Caco-2 (cell line): ENCODE data around the gene TEAD2. TPM values are rescaled to one million over a fixed set of nuclear protein-coding genes. Genes with fewer than 3 reads are reported as not detected.

Source experiments
- BruUV-seq: library from RNA; stranded (reverse); fragments of 400-500 nt; replicated peaks from 2 replicates; lab custom pipeline; 2021; lab: Mats Ljungman, UMichigan
- CTCF ChIA-PET: fragments of 300-600 bp; sonication (Branson Sonifier 250); formaldehyde crosslinking; loops from one replicate; lab custom pipeline; 2022; ENCODE audit warnings: antibody characterized with exemption; lab: Charles Lee
- POLR2A ChIA-PET: fragments of 300-600 bp; sonication (Branson Sonifier 250); formaldehyde crosslinking; loops from one replicate; lab custom pipeline; 2022; ENCODE audit warnings: antibody characterized with exemption; lab: Charles Lee
- DNase-seq, 2 experiments: peaks; one replicate each; pipeline versions ENCODE4 v3.0.0 to v3.0.0-alpha.2; 2020 to 2022
- H3K27me3 ChIP-seq: replicated peaks from 2 replicates; pipeline ENCODE4 v1.6.0; 2011; ENCODE audit warnings: low read length; ENCODE audit not compliant: control insufficient read depth, insufficient read depth
- H3K36me3 ChIP-seq: 2 replicates; pipeline ENCODE4 v1.5.1; 2011; ENCODE audit warnings: low read length; ENCODE audit not compliant: control insufficient read depth, insufficient read depth
- H3K4me1 ChIP-seq: fragments of 250-450 bp; sonication (Bioruptor Pico); 2 replicates; pipeline ENCODE4 v1.5.1; 2020; ENCODE audit warnings: mild to moderate bottlenecking
- H3K4me3 ChIP-seq: 2 replicates; pipeline ENCODE4 v1.5.1; 2011; ENCODE audit warnings: low read depth, mild to moderate bottlenecking, control low read depth, low read length
- H3K9me3 ChIP-seq: fragments of 250-450 bp; sonication (Bioruptor Pico); 2 replicates; pipeline ENCODE4 v1.5.1; 2020; ENCODE audit warnings: mild to moderate bottlenecking, moderate library complexity
- H3K27ac Mint-ChIP-seq: one replicate; pipeline ENCODE4 v1.8.0; 2022; ENCODE audit warnings: mixed read lengths; ENCODE audit not compliant: unreplicated experiment
- H3K27me3 Mint-ChIP-seq: one replicate; pipeline ENCODE4 v1.8.0; 2022; ENCODE audit warnings: mixed read lengths; ENCODE audit not compliant: insufficient read depth, unreplicated experiment
- H3K36me3 Mint-ChIP-seq: one replicate; pipeline ENCODE4 v1.8.0; 2022; ENCODE audit warnings: mild to moderate bottlenecking, mixed read lengths; ENCODE audit not compliant: insufficient read depth, unreplicated experiment
- H3K4me1 Mint-ChIP-seq: one replicate; pipeline ENCODE4 v1.8.0; 2022; ENCODE audit warnings: low read depth, mixed read lengths; ENCODE audit not compliant: unreplicated experiment
- H3K4me3 Mint-ChIP-seq: one replicate; pipeline ENCODE4 v1.8.0; 2022; ENCODE audit warnings: mild to moderate bottlenecking, moderate library complexity, mixed read lengths; ENCODE audit not compliant: unreplicated experiment
- H3K9me3 Mint-ChIP-seq: one replicate; pipeline ENCODE4 v1.8.0; 2022; ENCODE audit warnings: mixed read lengths; ENCODE audit not compliant: unreplicated experiment
- intact Hi-C: fragments of 100-400 bp; cut with micrococcal nuclease; formaldehyde crosslinking; loops from one replicate; pipeline ENCODE4 v1.10.0; 2022; ENCODE audit not compliant: unreplicated experiment
- total RNA-seq: library from RNA; stranded (reverse); gene quantifications from 2 replicates; pipeline ENCODE4 v1.2.3, GENCODE V29; 2022
- TF ChIP-seq, protein P1 (sequence below), 2 experiments: fragments of 200-600 bp in 1 of 2; IDR thresholded peaks; 1 replicate in 1 of 2; 2 replicates in 1 of 2; pipeline versions ENCODE4 v1.5.1 to v1.8.0; 2011 to 2022; ENCODE audit warnings: antibody characterized with exemption in 1 of 2, control low read depth in 1 of 2, inconsistent platforms in 1 of 2, low read depth in 1 of 2, low read length in 1 of 2, mild to moderate bottlenecking in 1 of 2, moderate library complexity in 1 of 2; ENCODE audit not compliant: insufficient read depth in 1 of 2, severe bottlenecking in 1 of 2, unreplicated experiment in 1 of 2

TEAD2 gene
- total RNA-seq, 1 experiment from 2014 or later, result 8.8 TPM

DNA sequence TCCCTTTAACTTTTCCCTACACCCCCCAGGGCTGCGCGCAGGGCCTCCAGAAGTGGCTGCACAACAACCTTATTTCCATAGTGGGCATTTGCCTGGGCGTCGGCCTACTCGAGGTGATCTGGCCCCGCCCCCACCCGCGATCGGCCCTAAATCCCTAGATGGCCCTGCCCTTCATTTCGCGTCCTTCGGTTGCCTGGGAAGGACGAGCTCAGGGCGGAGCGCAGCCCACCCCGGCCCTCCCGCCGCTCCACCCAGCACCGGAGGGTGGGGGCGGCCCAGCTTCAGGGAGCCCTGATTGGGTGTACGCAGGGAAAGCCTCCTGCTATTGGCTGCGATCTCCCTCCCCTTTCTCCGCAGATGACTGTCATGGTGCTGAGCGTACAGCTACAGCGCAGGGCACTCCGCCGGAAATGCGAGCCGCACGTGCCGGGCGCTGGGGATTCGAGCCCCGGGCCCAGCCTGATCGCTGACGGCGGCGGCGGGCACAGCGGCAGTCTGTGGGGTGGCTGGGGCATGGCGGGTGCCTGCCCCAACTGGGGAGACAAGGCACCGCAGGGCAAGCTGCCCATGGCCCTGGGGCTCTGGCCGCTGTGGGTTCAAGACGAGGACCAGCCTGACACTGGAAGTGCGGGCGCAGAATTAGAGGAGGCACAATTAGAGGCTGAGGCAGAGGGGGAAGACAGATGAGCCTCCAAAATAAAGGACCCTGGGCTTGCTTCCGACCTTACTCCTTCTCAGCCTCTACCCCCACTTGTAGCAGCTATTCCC, 22.7 kb downstream of the TEAD2 start:
- H3K9me3 ChIP-seq, result no peaks in the 10 kb centered on the region
- Mint-ChIP-seq H3K9me3 (no peaks in the 10 kb centered on the region), H3K27ac (peak overlapping the region; percentile 56), H3K4me3 (peak overlapping the region; percentile 77), H3K4me1 (peaks cover 16% of the 10 kb centered on the region), H3K27me3 (no peaks in the 10 kb centered on the region), H3K36me3 (peaks cover 9% of the 10 kb centered on the region)
- peak overlapping the region; percentile 34 for H3K4me3 ChIP-seq
- no peaks in the 10 kb centered on the region for H3K27me3 ChIP-seq
- TF ChIP-seq, protein P1, sequence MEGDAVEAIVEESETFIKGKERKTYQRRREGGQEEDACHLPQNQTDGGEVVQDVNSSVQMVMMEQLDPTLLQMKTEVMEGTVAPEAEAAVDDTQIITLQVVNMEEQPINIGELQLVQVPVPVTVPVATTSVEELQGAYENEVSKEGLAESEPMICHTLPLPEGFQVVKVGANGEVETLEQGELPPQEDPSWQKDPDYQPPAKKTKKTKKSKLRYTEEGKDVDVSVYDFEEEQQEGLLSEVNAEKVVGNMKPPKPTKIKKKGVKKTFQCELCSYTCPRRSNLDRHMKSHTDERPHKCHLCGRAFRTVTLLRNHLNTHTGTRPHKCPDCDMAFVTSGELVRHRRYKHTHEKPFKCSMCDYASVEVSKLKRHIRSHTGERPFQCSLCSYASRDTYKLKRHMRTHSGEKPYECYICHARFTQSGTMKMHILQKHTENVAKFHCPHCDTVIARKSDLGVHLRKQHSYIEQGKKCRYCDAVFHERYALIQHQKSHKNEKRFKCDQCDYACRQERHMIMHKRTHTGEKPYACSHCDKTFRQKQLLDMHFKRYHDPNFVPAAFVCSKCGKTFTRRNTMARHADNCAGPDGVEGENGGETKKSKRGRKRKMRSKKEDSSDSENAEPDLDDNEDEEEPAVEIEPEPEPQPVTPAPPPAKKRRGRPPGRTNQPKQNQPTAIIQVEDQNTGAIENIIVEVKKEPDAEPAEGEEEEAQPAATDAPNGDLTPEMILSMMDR (IDR thresholded peaks at IDR 0.05; ENCODE audit: insufficient read depth in 1 of 2, low read depth in 1 of 2, low read length in 1 of 2, severe bottlenecking in 1 of 2, unreplicated experiment in 1 of 2), result no peak
- H3K4me1 ChIP-seq, result peaks cover 10% of the 10 kb centered on the region
- BruUV-seq, result no TSS peak
- H3K36me3 ChIP-seq, result no peaks in the 10 kb centered on the region
- DNase-seq, result peak; percentile 93 to 95
- intact Hi-C loops, result loop anchor here (1.0 kb wide), 1 partner anchor 24 kb away; the partner anchor contains the start of gene DKKL1
- CTCF ChIA-PET, result interaction anchor here (0.5 to 1.7 kb wide), 7 partner anchors 12 to 346 kb away, joined by 3 to 8 read pairs (median 4); partner anchors contain the start of gene RUVBL2
- POLR2A ChIA-PET, result interaction anchor here (0.6 to 1.0 kb wide), 4 partner anchors 103 to 420 kb away, joined by 3 to 6 read pairs (median 4); partner anchors contain the start of gene ALDH16A1

DNA sequence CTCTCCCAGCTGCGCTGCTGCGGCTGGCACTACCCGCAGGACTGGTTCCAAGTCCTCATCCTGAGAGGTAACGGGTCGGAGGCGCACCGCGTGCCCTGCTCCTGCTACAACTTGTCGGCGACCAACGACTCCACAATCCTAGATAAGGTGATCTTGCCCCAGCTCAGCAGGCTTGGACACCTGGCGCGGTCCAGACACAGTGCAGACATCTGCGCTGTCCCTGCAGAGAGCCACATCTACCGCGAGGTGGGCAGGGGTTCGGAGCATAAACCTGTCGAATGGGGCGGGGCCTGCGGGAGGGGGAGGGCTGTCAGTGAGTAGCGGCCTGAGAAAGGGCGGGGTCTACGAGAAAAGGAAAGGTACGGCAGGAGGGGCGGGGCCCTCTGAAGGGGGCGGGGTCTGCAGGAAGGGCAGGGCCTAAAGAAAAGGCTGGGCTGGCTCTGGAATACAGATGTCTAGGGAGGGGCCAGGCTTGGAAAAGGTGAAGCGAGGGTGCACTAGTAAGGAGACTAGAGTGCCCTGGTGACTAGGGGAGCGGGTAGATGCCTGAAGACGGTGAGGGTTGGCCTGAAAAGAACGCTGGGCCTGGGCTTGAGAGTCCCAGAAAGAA, 23.4 kb downstream of the TEAD2 start:
- POLR2A ChIA-PET, result interaction anchor here (0.6 to 1.0 kb wide), 3 partner anchors 115 to 421 kb away, joined by 3 to 6 read pairs (median 4); partner anchors contain the start of gene ALDH16A1
- BruUV-seq, result no TSS peak

More for the DNA sequence above, 23.4 kb downstream of the TEAD2 start:
- H3K4me3 ChIP-seq, result peak overlapping the region; percentile 34
- H3K36me3 ChIP-seq, result no peaks in the 10 kb centered on the region
- TF ChIP-seq, protein P1 (IDR thresholded peaks at IDR 0.05; ENCODE audit: insufficient read depth in 1 of 2, low read depth in 1 of 2, low read length in 1 of 2, severe bottlenecking in 1 of 2, unreplicated experiment in 1 of 2), result no peak
- H3K4me3 Mint-ChIP-seq, result peak overlapping the region; percentile 77
- CTCF ChIA-PET, result interaction anchor here (0.5 to 1.7 kb wide), 5 partner anchors 11 to 345 kb away, joined by 3 to 8 read pairs (median 5); partner anchors contain the start of gene RUVBL2
- H3K27me3 ChIP-seq, result no peaks in the 10 kb centered on the region
- H3K36me3 Mint-ChIP-seq, result peaks cover 9% of the 10 kb centered on the region
- H3K4me1 Mint-ChIP-seq, result peaks cover 16% of the 10 kb centered on the region
- intact Hi-C loops, result loop anchor here (1.0 kb wide), 1 partner anchor 25 kb away; the partner anchor contains the start of gene DKKL1
- peaks cover 10% of the 10 kb centered on the region for H3K4me1 ChIP-seq
- H3K9me3 Mint-ChIP-seq, result no peaks in the 10 kb centered on the region
- DNase-seq, result peak; percentile 86 to 91
- H3K27me3 Mint-ChIP-seq, result no peaks in the 10 kb centered on the region
- H3K27ac Mint-ChIP-seq, result no peak overlapping the region
- no peaks in the 10 kb centered on the region for H3K9me3 ChIP-seq
